Skeletal muscle cell (primary cell): ENCODE data around the gene LRRC45.
A peak's percentile ranks its signal among the peaks of the same experiment; 100 is the strongest.

Source experiments
- DNase-seq: peaks from one replicate; pipeline ENCODE4 v3.0.0-alpha.2; 2010; ENCODE audit warnings: low read depth
- H3K4me3 ChIP-seq: 2 replicates; pipeline ENCODE4 v1.5.1; 2011; ENCODE audit warnings: low read depth, mild to moderate bottlenecking, control low read depth, low read length, moderate library complexity

LRRC45 gene

GRCh38 chr17:82056729-82057621, 33.9 kb downstream of the LRRC45 start:
- DNase-seq: no peak
- H3K4me3 ChIP-seq: no peak overlapping the region

- no peak for DNase-seq
- no peak overlapping the region for H3K4me3 ChIP-seq
Measured at GRCh38 chr17:82058230-82058854, 35.2 kb downstream of the LRRC45 start.

GRCh38 chr17:82058855-82059249, 35.7 kb downstream of the LRRC45 start:
- H3K4me3 ChIP-seq: no peak overlapping the region
- no peak for DNase-seq

- DNase-seq: no peak
- no peak overlapping the region for H3K4me3 ChIP-seq
Measured at GRCh38 chr17:82059272-82060000, 36.3 kb downstream of the LRRC45 start.

- H3K4me3 ChIP-seq: no peak overlapping the region
- no peak for DNase-seq
Measured at GRCh38 chr17:82060001-82060380, 36.9 kb downstream of the LRRC45 start.

- DNase-seq: no peak
- H3K4me3 ChIP-seq: no peak overlapping the region
Measured at GRCh38 chr17:82060614-82061013, 37.5 kb downstream of the LRRC45 start.

GRCh38 chr17:82061047-82061925, 38.2 kb downstream of the LRRC45 start:
- DNase-seq: no peak

GRCh38 chr17:82062076-82062983, 39.2 kb downstream of the LRRC45 start:
- no peak overlapping the region for H3K4me3 ChIP-seq
- no peak for DNase-seq

More at GRCh38 chr17:82061047-82061925, 38.2 kb downstream of the LRRC45 start:
- no peak overlapping the region for H3K4me3 ChIP-seq

GRCh38 chr17:82062984-82063368, 39.9 kb downstream of the LRRC45 start:
- no peak for DNase-seq
- no peak overlapping the region for H3K4me3 ChIP-seq

- H3K4me3 ChIP-seq: no peak overlapping the region
- DNase-seq: no peak
Measured at GRCh38 chr17:82063424-82064415, 40.6 kb downstream of the LRRC45 start.

- DNase-seq: no peak
- H3K4me3 ChIP-seq: peak overlapping the region; percentile 86
Measured at GRCh38 chr17:82064433-82065192, 41.5 kb downstream of the LRRC45 start.

- peak overlapping the region; percentile 86 for H3K4me3 ChIP-seq
- DNase-seq: no peak
Measured at GRCh38 chr17:82065193-82065637, 42.1 kb downstream of the LRRC45 start.

GRCh38 chr17:82065638-82066303, 42.7 kb downstream of the LRRC45 start, which contains the start of gene DUS1L:
TSS of gene DUS1L (minus strand) at chr17:82065804. CDS start at chr17:82065059, 745 bp downstream.
- DNase-seq: no peak
- peak within 1 kb of the TSS; percentile 86 for H3K4me3 ChIP-seq

- no peak overlapping the region for H3K4me3 ChIP-seq
- DNase-seq: no peak
Measured at GRCh38 chr17:82070611-82071010, 47.5 kb downstream of the LRRC45 start.

- no peak for DNase-seq
- no peak overlapping the region for H3K4me3 ChIP-seq
Measured at GRCh38 chr17:82072827-82073226, 49.7 kb downstream of the LRRC45 start.

GRCh38 chr17:82073446-82073845, 50.3 kb downstream of the LRRC45 start:
- no peak overlapping the region for H3K4me3 ChIP-seq
- no peak for DNase-seq
